Measurements from ENCODE around the gene CAST.

GRCh38 chr5:96745844-96746531 lies 83.8 kb downstream of the CAST start:
- TF ChIP-seq POLR2AphosphoS5 (IDR thresholded peaks at IDR 0.05; ENCODE audit: low read depth, low read length) (no peak), POLR2A (IDR thresholded peaks at IDR 0.05; ENCODE audit: low read depth, low read length) (no peak), TAF1 (IDR thresholded peaks at IDR 0.05; ENCODE audit: low read depth, low read length) (no peak), POU2F2 (IDR thresholded peaks at IDR 0.05; ENCODE audit: low read depth, low read length) (no peak), SPI1 (IDR thresholded peaks at IDR 0.05; ENCODE audit: low read depth, low read length) (no peak), PAX5 (IDR thresholded peaks at IDR 0.05; ENCODE audit: insufficient read depth, low read length, severe bottlenecking) (no peak)

All from GM12891 (cell line).